GM11168 (cell line): ENCODE data around the gene EGFLAM.
"Not testable (repeated sequence)": the region's sequence is repeated elsewhere in the genome, so short reads cannot be mapped to it uniquely, and the experiment has no call there.

Source experiments
- in situ Hi-C: fragments of 300-500 bp; cut with MboI; formaldehyde crosslinking; loops from one replicate; pipeline ENCODE4 v1.12.0; 2022; ENCODE audit warnings: low sequenced_read_pairs; ENCODE audit not compliant: unreplicated experiment

The EGFLAM gene

DNA sequence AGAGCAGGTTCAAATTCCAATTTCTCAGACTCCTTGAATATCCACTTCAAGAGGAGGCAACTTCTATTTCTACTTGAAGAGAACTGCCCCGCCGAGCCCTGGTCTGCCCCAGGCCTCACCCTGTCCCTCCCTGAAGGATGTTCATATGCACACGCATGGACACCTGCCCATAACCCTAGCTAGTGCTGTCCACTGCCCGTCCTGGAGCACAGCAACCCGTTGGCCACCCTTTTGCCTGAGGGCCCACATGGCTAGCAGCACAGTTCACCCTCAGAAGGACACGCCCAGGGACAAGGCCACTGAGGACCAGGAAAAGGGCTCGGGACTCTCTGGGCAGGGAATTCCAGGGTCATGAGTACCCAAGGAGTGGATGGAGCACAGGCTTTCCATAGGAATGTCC lies 63.6 kb downstream of the EGFLAM start:
- in situ Hi-C loops, result no loop called here

DNA sequence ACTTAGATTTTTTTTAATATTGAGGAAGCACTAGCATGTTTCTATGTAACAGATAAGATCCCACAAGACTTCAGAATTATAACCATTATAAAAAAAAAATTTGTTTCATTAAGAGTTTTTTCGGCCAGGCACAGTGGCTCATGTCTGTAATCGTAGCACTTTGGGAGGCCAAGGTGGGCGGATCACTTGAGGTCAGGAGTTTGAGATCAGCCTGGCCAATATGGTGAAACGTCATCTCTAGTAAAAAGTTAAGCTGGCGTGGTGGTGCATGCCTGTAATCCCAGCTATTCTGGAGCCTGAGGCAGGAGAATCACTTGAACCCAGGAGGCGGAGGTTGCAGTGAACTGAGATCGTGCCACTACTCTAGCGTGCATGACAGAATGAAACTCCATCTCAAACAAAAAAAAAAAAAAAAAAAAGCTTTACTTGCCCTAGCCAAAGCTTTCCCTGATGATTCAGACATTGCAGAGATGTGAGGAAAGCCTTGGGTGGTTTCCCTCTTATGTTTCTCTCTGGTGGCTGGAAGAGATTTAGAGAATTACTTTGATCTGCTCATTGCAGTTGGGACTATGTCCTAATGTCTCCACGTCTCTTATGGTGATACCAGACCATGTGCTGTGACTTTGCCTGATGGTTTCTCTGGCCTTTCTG lies 65.4 kb downstream of the EGFLAM start:
- in situ Hi-C loops, result no loop called here

DNA sequence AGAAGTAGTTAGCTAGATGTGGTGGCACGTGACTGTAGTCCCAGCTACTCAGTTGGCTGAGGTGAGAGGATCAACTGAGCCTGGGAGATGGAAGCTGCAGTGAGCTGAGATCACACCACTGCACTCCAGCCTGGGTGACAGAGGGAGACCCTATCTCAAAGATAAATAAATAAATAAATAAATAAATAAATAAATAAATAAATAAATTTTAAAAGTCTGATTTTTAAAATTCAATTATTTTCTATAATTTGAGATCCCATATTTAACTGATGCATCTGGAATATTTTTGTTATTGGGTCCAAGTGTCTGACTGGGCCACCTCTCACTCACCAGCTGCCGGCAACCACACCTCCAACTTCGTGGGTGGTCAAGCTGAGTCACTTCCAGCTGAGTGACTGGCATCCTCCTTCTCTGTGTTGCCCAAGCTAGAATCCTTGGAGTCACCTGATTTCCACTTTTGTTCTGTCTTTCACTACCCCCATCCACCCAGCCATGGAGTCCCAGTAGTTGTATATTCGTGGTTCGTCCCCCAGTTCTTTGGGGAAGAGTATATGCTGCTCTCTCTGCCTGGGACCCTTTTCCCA lies 70.9 kb downstream of the EGFLAM start:
- in situ Hi-C loops, result no loop called here

DNA sequence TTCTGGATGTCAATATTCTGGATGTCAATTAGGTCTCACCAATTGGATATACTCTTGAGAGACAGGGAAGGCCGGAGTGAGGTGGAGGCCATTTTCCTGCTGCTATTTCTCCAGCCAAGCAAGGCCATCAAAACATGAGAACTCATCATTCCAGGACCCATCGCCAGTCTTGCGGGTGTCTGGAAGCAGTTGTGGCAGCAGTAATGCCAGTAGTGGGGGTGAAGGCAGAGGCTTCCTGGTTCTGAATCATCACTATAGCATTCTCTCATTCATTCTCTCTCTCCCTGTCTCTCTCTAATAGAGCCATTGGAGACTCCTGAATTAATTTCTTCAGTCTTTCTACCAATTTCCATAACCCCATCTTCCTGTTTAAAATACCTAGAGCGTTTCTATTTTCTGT lies 71.8 kb downstream of the EGFLAM start:
- in situ Hi-C loops, result no loop called here

DNA sequence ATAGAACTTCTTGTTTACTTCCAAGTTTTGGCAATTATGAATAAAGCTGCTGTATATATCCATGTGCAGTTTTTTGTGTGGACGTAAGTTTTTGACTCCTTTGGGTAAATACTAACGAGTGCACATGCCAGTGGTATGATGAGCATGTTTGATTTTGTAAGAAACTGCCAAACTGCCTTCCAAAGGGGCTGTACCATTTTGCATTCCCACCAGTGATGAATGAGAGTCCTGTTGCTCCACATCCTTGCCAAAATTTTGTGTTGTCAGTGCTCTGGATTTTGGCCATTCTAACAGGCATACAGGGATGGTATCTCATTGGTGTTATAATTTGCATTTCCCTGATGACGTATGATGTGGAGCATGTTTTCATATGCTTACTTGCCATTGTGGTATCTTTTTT lies 73.5 kb downstream of the EGFLAM start:
- in situ Hi-C loops, result no loop called here

DNA sequence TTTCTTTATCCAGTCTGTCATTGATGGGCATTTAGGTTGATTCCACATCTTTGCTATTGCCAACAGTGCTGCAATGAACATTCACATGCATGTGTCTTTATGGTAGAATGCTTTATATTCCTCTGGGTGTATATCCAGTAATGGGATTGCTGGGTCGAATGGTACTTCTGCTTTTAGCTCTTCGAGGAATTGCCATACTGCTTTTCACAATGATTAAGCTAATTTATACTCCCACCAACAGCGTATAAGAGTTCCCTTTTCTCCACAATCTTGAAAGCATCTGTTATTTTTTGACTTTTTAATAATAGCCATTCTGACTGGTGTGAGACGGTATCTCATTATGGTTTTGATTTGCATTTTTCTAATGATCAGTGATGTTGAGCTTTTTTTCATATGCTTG lies 74.8 kb downstream of the EGFLAM start:
- in situ Hi-C loops, result not testable (repeated sequence)

DNA sequence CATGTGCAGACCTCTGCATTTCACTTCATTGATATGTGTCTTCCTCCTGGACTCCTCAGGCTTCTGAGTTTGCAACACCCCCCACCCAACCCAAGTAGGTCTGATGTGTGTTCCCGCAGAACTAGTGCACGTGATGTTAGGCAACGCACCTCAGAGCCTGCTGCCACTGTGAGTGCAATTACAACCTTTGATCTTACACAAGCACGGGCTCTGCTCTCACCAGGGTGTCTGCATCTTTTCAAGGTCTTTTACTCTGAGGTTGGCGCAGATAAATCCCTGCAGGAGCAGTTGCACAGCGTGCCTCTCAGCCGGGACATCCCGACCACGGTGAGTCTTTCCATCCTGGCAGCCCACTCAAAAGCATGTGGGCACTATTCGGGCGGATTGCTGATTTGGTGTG lies 80.1 kb downstream of the EGFLAM start:
- in situ Hi-C loops, result no loop called here

DNA sequence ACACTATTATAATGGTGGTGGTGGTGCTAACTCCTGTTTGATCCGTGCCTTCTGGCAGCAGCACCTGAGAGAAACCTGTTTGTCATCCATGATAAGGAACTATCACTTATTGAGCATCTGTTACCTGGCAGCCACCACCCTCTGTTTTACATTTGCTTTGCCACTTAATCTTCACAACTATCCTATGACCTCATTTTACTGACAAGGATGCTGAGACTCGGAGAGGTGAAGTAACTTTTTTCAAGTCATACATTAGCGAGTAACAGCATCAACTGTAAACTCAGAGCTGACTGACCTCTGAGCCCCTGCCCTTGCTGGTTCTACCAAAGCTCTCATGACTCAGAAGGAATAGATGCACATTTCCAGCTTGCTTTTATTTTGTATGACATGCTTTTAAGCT lies 81.1 kb downstream of the EGFLAM start:
- in situ Hi-C loops, result no loop called here

DNA sequence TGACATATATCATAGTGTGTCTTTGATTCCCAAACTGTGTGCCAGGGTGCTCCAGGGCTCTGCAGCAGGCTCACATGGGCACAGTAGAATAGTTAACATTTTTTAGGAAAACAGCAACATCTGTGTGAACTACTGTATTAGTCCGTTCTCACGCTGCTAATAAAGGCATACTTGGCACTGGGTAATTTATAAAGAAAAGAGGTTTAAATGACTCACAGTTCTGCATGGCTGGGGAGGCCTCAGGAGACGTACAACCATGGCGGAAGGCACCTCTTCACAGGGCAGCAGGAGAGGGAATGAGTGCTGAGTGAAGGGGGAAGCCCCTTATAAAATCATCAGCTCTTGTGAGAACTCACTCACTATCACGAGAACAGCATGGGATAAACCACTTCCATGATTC lies 82.7 kb downstream of the EGFLAM start:
- in situ Hi-C loops, result no loop called here

DNA sequence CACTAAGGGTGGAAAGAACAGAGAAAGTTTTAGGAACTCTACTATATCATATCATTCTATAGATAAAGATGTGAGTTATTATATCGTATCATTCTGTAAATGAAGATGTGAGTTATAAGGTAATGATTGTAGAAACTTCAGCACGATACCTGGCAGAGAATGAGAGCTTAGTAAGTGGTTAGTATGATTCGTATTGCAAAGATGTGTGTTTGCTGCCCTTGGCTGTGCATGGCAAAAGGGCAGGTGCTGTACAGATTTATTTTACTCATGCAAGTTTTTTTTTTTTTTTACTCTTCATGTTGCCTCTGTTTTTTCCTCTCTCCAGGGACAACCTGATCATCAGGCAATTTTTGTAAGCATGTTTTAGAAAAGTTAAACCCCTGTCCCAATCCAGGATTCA lies 83.3 kb downstream of the EGFLAM start:
- in situ Hi-C loops, result no loop called here

DNA sequence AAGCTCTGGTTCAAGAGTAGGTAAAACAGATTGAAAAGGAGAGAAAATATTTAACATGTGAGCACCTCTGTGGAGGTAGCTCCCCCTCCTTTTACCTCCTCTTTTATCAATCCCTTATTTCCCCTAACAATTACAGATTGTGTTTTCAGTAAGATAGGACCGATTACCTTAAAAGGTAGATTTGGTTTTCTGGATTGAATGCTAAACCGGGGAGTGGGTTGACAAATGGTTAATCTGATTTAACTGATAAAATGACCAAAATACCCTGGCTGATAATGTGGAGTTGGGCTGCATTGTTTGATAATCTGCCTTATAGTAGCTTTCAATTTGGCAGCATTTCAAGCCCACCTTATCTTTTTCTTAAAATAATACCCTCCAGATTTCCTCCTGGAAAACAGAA lies 83.9 kb downstream of the EGFLAM start:
- in situ Hi-C loops, result no loop called here

DNA sequence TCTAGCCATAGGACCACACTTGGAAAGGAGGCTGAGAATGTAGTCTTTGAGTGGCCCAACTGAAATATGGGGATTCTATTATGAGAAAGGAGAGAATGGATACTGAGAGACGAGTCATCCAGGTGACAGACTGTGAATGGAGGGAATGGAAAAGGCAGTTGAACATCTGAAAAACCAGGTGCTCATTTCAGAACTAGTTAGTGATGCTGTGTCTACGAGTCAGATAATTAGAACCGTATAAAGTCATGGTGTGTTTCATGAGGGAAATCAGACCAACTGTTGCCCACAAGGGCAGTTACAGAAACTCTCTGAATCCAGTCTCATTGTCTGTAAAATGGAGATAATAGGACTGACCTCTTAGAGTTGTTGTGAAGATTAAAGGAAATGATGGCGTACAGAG lies 86.5 kb downstream of the EGFLAM start:
- in situ Hi-C loops, result no loop called here

DNA sequence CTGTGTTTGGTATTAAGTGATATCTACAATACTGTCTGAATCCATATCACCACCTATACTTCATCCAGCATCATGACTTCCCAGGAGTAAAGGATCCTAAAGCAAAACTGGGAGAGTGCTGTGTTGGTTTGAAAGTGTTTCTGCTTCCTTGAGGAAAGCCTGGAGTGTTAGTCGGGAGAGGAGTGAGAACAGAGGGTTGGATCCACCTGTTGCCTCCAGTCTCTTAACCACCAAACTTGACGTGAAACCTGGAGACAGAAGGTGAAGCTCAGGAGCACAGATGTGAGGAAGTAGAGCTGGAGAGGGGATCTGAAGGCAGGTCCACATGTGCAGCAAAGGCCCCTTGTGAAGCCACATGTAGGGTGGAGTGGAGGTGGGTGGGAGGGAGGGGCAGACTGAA lies 88.2 kb downstream of the EGFLAM start:
- in situ Hi-C loops, result no loop called here

DNA sequence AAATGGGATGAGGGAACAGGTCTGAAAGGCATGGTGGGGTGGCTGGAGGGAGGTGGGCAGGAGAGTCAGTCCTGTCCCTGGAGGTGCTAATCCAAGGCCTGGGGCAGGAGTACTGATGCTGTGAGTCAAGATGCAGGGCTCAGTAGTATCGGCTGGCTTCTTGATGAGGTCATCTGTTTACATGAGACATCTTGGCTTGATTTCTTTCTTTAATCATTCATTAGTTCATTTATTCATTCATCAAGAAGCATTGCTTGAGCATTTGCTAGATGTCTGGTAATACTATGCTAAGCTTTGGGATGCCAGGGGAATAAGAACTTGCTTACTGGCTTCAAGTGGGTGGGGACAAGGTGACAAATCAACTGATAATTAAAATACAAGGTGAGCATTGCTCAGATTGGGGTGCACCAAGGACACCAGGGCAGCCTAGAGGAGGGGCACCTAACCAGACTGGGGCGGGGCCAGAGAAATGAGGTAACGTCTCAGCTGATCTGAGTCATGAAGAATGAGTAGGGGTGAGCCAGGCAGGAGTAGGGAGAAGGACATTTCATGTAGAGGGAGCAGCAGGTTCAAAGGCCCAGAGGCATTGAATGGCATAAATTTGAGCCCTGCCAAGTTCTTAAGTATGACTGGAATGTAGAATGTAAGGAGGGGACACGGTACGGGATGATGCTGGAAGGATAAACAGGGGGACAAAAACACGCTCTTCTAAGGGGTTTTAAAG lies 88.8 kb downstream of the EGFLAM start:
- in situ Hi-C loops, result no loop called here

DNA sequence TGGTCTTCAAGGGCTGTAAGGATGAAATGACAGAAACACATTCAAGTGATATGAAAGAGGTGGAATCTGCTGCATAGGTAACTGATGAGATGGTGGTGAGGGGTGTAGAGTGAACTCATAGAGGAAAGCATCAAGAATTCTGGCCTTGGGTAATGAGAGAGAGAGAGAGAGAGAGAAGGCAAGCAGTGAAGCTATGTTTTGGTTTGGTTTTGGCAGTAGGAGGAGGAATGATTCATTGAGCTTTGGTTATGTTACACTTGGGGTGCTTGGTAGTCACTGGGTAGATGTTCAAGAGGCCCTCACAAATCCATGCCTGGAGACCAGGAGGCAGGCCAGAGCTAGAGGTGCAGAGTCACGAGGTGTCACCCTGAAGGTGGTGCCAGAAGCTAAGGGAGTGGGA lies 89.5 kb downstream of the EGFLAM start:
- in situ Hi-C loops, result no loop called here

DNA sequence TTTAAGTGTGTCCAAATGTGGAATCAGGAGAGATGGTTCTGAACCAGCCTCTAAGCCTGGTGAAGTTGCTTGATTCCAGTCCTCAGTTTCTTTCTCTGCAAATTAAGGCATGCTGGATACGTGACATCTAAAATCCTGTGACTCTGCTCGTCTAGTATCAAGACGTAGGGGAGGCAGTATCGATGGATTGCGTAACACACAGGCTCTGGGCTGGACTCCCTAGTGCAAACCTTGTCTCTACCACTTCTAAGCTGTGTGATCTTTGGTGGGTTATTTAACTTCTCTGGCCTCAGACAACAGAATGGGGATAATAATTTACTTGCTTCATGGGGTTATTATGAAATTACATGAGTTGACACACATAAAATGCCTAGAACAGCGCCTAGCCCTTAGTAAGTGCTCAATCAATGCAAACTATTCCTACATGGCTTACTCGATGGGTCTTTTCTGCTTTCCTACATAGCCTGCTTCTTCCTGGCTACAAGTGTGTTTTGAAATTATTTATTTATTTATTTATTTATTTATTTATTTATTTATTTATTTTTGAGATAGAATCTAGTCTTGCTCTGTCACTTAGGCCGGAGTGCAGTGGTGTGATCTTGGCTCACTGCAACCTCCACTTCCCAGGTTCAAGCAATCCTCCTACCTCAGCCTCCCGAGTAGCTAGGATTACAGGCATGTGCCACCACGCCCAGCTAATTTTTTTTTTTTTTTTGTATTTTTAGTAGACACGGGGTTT lies 102.1 kb downstream of the EGFLAM start:
- in situ Hi-C loops, result no loop called here

DNA sequence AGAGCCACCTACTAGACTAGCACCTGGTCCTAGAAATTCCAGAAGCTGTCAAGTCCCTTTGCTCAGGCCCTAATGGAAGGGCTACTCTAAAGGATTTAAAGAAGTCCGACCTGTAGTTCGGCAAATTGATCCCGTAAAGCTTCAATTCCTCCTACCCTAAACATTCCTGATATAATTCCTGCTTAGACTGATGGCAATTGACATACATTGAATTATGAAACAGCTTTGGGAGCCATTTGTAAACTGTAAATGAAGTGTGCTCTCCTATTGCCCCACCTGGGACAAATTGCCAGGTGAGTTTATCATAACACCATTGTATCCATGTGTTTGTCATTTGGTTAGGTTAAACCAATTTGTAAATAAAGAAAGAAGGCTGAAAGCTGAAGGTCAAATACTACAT lies 104.4 kb downstream of the EGFLAM start:
- in situ Hi-C loops, result no loop called here

DNA sequence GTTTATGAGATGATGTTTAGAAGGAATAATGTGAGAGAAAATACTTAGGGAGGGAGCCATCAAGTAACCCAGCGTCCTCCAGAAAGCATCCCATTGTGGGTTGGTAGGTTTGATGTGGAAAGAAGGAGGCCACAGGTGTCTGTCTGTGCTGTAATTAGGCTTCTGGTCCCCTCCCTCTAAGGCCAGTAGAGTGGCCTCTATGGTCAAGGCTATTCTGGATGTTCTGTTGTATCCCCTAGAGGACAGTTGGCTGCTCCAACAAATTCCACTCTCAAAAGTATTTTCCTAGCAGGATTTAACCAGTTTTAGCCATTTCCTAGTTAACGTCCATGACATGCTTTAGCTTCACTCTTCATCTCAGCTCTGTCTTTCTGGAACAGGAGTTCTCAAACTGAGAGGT lies 106.5 kb downstream of the EGFLAM start:
- in situ Hi-C loops, result no loop called here

DNA sequence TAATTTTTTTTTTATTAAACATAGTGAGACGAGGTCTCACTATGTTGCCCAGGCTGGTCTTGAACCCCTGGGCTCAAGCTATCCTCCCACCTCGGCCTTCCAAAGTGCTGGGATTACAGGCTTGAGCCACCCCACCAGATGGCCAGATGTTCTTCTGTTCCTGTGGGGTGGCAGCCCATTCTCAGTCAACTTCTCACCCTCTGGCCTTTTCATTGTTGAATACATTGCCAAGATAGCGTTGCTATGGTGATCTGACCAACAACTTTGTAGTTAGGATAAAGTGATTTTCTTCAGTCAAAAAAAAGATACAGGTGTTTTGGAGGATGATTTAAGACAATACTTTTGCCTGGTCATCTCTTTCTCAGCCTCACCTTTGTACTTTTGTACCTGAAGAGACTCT lies 109.1 kb downstream of the EGFLAM start:
- in situ Hi-C loops, result no loop called here

DNA sequence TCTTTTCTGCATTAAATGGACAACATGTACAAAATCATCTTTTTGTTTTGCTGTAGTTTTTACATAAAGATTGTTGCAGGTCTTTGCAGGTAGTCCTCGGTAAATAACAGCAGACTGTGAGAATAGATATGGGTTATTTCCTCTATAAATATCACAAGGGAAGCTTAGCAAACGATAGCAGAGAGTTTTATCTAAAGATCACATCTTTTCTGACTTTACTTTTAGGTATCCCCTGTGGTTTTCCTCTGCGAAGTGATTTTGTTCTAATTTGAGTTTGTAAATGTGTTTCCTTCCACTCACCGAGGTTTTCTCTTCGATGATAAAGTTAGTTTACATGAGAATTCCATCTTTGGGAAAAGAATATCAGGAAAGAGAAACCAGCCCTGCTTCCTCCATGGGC lies 109.6 kb downstream of the EGFLAM start:
- in situ Hi-C loops, result no loop called here

DNA sequence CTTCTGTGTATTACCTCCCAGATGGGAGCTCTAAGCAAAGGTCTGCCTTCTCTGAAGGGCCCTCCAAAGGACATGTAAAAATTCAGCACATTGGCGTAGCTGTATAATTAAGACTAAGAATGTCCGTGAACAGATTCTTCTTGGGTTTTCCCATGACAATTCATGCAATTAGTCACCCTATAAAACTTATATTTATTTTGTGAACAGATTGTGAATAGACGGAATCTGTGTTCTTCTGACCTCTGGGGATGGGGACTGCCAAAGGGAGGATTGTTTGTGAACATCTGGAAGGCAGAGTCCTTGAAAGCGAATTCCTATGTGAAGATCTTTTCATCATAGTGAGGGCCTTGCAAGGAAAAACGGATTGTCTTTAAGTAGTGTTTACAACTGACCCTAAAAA lies 111.3 kb downstream of the EGFLAM start:
- in situ Hi-C loops, result no loop called here
